Gastrocnemius medialis (tissue), 4 donors: ENCODE results near the gene CAMTA1. TPM values are rescaled to one million over a fixed set of nuclear protein-coding genes. Genes with fewer than 3 reads are reported as not detected.

ENCODE experiments used
- ATAC-seq, 2 donors: fragments of 150-250 bp; one replicate each; pipeline ENCODE4 v1.9.1; 2016
- DNase-seq, 2 donors: peaks; one replicate each; pipeline ENCODE4 v3.0.0-alpha.2; 2019
- H3K27ac ChIP-seq, 4 donors: fragments of 200-600 bp; sonication (generic); 1 replicate in 1 of 4; 2 replicates in 3 of 4; pipeline ENCODE4 v1.5.1; 2016 to 2018; ENCODE audit warnings: mild to moderate bottlenecking in 2 of 4, moderate library complexity in 1 of 4
- H3K27me3 ChIP-seq, 3 donors: fragments of 200-600 bp; sonication (generic) in 2 of 3; 1 replicate in 1 of 3; 2 replicates in 2 of 3; pipeline versions ENCODE4 v1.5.1 to v1.6.0; 2016 to 2019; ENCODE audit warnings: mild to moderate bottlenecking in 1 of 3, moderate library complexity in 1 of 3
- H3K36me3 ChIP-seq, 2 donors: fragments of 200-600 bp; sonication (generic) in 1 of 2; one replicate each; pipeline ENCODE4 v1.5.1; 2017 to 2018
- H3K4me1 ChIP-seq, 2 donors: fragments of 200-600 bp; sonication (generic) in 1 of 2; one replicate each; pipeline ENCODE4 v1.5.1; 2016 to 2017; ENCODE audit warnings: mild to moderate bottlenecking in 2 of 2
- H3K4me3 ChIP-seq, 4 donors: fragments of 200-600 bp; sonication (generic) in 3 of 4; 1 replicate in 1 of 4; 2 replicates in 3 of 4; pipeline ENCODE4 v1.5.1; 2016 to 2019; ENCODE audit warnings: mild to moderate bottlenecking in 2 of 4
- H3K9me3 ChIP-seq, 3 donors: fragments of 200-600 bp; sonication (generic) in 2 of 3; 1 replicate in 1 of 3; 2 replicates in 2 of 3; pipeline ENCODE4 v1.5.1; 2016 to 2019
- POLR2A ChIP-seq, 2 donors: fragments of 450-650 bp; IDR thresholded peaks; one replicate each; pipeline ENCODE4 v1.6.1; 2017; ENCODE audit warnings: antibody characterized with exemption in 2 of 2, mild to moderate bottlenecking in 2 of 2, moderate library complexity in 2 of 2
- in situ Hi-C, 4 donors: fragments of 200-750 bp; cut with MboI; loops; one replicate each; pipeline versions ENCODE4 v1.15.0 to v1.8.0; 2017; ENCODE audit warnings: low sequenced_read_pairs in 4 of 4
- intact Hi-C: fragments of 100-400 bp; cut with DNase I; formaldehyde crosslinking; loops from one replicate; pipeline ENCODE4 v1.15.1; 2023; ENCODE audit warnings: low total_unique reads
- total RNA-seq, 4 donors: library from RNA; depleted of rRNA; stranded (reverse); fragments of >200 nt; gene quantifications; one replicate each; pipeline versions ENCODE4 v1.1.0 to v1.2.3, GENCODE V29; 2016
- TF ChIP-seq, protein P1 (sequence below), 5 experiments: fragments of 450-650 bp in 3 of 5; fragments of 200-600 bp in 2 of 5; sonication (generic) in 2 of 5; IDR thresholded peaks in 4 of 5; conservative IDR thresholded peaks in 1 of 5; 1 replicate in 4 of 5; 2 replicates in 1 of 5; pipeline ENCODE4 v1.5.1; 2016 to 2019; ENCODE audit warnings: antibody characterized with exemption in 5 of 5, mild to moderate bottlenecking in 3 of 5, moderate library complexity in 3 of 5

The CAMTA1 gene
- total RNA-seq, 4 donors from 2014 or later: 60.5 to 113 (median 70.4) TPM

DNA sequence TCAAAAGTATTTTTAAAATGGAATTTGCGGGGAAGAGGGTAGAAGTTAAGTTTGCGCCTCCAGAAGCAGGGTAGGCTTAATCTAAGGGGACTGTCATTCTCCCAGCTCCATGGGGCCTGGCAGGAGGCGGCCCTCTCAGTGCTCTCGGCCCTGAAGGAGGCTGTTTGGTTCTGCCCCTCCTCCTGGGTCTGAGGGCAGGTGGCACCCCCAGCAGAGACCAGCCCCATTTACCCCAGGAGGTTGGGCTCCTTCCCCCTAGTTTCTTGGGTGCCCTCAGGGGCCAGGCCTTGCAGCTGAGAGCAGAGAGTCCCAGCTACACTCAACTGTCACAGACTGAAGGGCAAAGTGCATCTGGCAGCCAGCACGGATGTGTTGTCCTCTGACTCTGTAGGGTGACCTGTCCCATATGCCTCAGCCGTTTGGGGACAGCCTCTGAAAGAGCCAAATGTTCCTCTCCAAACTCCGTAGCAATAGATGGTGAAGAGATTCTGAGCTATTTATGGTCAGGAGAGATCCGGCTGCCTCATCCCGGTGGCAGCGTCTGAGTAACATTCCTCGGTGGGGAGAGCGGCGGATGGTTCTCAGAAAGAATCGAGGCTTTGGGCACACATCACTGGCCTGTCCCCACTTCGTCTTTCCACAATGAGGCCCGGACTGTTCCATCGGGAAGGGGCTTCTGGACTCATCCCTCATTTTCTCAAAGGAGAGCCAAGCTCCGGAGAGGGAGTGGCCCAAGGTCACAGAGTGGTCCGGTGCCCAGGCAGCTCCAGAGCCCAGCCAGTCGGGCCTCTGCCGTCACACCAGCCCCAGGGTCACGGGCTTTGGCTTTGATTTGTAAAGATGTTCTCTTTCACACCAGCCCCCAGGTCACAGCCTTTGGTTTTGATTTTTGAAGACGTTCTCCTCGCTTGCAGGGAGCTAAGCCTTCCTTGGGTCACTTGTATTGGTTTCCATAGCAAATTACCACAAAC is 561.6 kb downstream of the CAMTA1 start:
- H3K9me3 ChIP-seq: no peaks in the 10 kb centered on the region

DNA sequence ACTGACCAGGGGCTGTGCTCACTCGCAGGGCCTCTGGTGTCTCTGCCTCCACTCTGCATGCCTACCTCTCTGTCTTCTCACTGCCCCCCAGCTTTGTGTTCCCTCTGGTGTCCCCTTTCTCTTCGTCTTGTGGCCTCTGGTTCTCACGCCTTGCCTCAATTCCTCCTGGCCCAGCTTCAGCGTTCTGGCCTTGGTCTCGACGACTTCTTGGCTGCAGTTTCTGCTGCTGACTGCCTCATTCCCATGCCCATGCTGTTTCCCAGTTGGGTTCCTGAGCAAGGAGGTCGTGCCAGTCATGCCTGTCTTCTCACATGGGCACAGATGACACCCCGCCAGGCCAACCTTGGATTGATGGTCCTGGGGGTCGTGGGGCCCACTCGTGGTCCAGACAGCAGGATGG is 562.8 kb downstream of the CAMTA1 start:
- Histone ChIP-seq H3K27ac (no peak overlapping the region), H3K27me3 (no peaks in the 10 kb centered on the region), H3K4me3 (no peak overlapping the region), H3K9me3 (no peaks in the 10 kb centered on the region), H3K4me1 (peaks cover 0 to 6% of the 10 kb centered on the region in 2 donors), H3K36me3 (no peaks in the 10 kb centered on the region)
- ATAC-seq (no peak), DNase-seq (no peak)
- intact Hi-C loops: no loop called here
- no peak for TF ChIP-seq POLR2A (IDR thresholded peaks at IDR 0.05)
- TF ChIP-seq, protein P1, sequence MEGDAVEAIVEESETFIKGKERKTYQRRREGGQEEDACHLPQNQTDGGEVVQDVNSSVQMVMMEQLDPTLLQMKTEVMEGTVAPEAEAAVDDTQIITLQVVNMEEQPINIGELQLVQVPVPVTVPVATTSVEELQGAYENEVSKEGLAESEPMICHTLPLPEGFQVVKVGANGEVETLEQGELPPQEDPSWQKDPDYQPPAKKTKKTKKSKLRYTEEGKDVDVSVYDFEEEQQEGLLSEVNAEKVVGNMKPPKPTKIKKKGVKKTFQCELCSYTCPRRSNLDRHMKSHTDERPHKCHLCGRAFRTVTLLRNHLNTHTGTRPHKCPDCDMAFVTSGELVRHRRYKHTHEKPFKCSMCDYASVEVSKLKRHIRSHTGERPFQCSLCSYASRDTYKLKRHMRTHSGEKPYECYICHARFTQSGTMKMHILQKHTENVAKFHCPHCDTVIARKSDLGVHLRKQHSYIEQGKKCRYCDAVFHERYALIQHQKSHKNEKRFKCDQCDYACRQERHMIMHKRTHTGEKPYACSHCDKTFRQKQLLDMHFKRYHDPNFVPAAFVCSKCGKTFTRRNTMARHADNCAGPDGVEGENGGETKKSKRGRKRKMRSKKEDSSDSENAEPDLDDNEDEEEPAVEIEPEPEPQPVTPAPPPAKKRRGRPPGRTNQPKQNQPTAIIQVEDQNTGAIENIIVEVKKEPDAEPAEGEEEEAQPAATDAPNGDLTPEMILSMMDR (IDR thresholded peaks at IDR 0.05 in 4 of 5, conservative IDR thresholded peaks at IDR 0.05 in 1 of 5): no peak
- in situ Hi-C loops: no loop called here

More for the DNA sequence above, 561.6 kb downstream of the CAMTA1 start:
- Histone ChIP-seq H3K36me3 (no peaks in the 10 kb centered on the region), H3K4me3 (no peak overlapping the region), H3K4me1 (peaks cover 0 to 6% of the 10 kb centered on the region in 2 donors), H3K27ac (no peak overlapping the region), H3K27me3 (no peaks in the 10 kb centered on the region)
- in situ Hi-C loops: no loop called here
- ATAC-seq (no peak), DNase-seq (no peak)
- intact Hi-C loops: no loop called here
- TF ChIP-seq, protein P1 (IDR thresholded peaks at IDR 0.05 in 4 of 5, conservative IDR thresholded peaks at IDR 0.05 in 1 of 5): no peak
- TF ChIP-seq POLR2A (IDR thresholded peaks at IDR 0.05): no peak

DNA sequence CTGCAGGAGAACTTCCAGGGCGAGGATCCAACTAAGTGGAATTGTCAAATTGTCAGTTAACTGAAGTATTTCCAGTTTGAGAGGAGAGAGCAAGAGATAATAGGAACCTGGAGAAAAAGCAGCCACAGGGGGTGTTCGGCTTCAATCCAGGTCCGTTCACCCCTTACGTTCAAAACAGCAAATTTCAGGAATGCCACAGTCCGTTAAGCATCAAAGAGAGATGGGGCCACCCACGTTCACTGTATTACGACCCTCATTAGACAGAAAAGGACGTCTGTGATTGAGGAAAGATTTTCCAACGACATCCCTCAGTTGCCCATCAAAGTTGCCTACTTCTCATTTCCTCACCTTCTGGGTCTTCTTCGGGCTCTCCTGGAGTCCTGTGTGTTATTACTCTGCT is 563.3 kb downstream of the CAMTA1 start:
- in situ Hi-C loops (no loop called here), intact Hi-C loops (no loop called here)

DNA sequence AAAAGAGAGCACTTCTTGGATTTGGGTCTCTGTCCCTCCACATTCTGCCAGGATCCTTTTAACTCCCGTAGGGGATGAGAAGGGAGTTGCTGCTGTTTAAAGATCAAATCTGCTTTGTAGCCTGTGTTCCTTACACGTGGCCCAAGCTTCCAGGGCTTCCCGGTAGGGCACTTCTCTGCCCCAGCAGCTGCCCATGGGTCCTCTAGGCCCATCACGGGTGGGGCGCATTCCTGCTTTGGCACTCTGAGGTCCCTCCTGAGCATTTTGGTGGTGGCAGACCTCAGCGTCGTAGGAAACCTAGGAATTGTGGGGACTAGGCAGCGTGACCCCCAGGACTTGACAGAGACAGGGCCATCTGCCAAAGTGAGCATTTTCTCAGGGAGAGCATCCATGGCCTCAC is 565.5 kb downstream of the CAMTA1 start:
- no peaks in the 10 kb centered on the region for H3K27me3 ChIP-seq
- H3K27ac ChIP-seq: no peak overlapping the region
- intact Hi-C loops (no loop called here), in situ Hi-C loops (no loop called here)
- H3K36me3 ChIP-seq: no peaks in the 10 kb centered on the region
- H3K4me3 ChIP-seq: no peak overlapping the region
- no peak for TF ChIP-seq POLR2A (IDR thresholded peaks at IDR 0.05)
- TF ChIP-seq, protein P1 (IDR thresholded peaks at IDR 0.05 in 4 of 5, conservative IDR thresholded peaks at IDR 0.05 in 1 of 5): no peak
- no peaks in the 10 kb centered on the region for H3K9me3 ChIP-seq
- no peak for DNase-seq
- ATAC-seq: no peak
- peaks cover 0 to 2% of the 10 kb centered on the region in 2 donors for H3K4me1 ChIP-seq

More for the DNA sequence above, 563.3 kb downstream of the CAMTA1 start:
- TF ChIP-seq, protein P1 (IDR thresholded peaks at IDR 0.05 in 4 of 5, conservative IDR thresholded peaks at IDR 0.05 in 1 of 5): no peak
- no peak for TF ChIP-seq POLR2A (IDR thresholded peaks at IDR 0.05)
- peaks cover 0 to 6% of the 10 kb centered on the region in 2 donors for H3K4me1 ChIP-seq
- DNase-seq (no peak), ATAC-seq (no peak)
- H3K9me3 ChIP-seq: no peaks in the 10 kb centered on the region
- H3K27ac ChIP-seq: no peak overlapping the region
- no peaks in the 10 kb centered on the region for H3K27me3 ChIP-seq
- no peak overlapping the region for H3K4me3 ChIP-seq
- no peaks in the 10 kb centered on the region for H3K36me3 ChIP-seq
